Gastrocnemius medialis (tissue), 4 donors: ENCODE data around the gene AP1M2. TPM values are rescaled to one million over a fixed set of nuclear protein-coding genes. Genes with fewer than 3 reads are reported as not detected.
A peak's percentile ranks its signal among the peaks of the same experiment; 100 is the strongest.

ENCODE experiments used
- ATAC-seq, 2 donors: fragments of 150-250 bp; one replicate each; pipeline ENCODE4 v1.9.1; 2016
- DNase-seq, 2 donors: peaks; one replicate each; pipeline ENCODE4 v3.0.0-alpha.2; 2019
- H3K27ac ChIP-seq, 4 donors: fragments of 200-600 bp; sonication (generic); 1 replicate in 1 of 4; 2 replicates in 3 of 4; pipeline ENCODE4 v1.5.1; 2016 to 2018; ENCODE audit warnings: mild to moderate bottlenecking in 2 of 4, moderate library complexity in 1 of 4
- H3K27me3 ChIP-seq, 3 donors: fragments of 200-600 bp; sonication (generic) in 2 of 3; 1 replicate in 1 of 3; 2 replicates in 2 of 3; pipeline versions ENCODE4 v1.5.1 to v1.6.0; 2016 to 2019; ENCODE audit warnings: mild to moderate bottlenecking in 1 of 3, moderate library complexity in 1 of 3
- H3K36me3 ChIP-seq, 2 donors: fragments of 200-600 bp; sonication (generic) in 1 of 2; one replicate each; pipeline ENCODE4 v1.5.1; 2017 to 2018
- H3K4me1 ChIP-seq, 2 donors: fragments of 200-600 bp; sonication (generic) in 1 of 2; one replicate each; pipeline ENCODE4 v1.5.1; 2016 to 2017; ENCODE audit warnings: mild to moderate bottlenecking in 2 of 2
- H3K4me3 ChIP-seq, 4 donors: fragments of 200-600 bp; sonication (generic) in 3 of 4; 1 replicate in 1 of 4; 2 replicates in 3 of 4; pipeline ENCODE4 v1.5.1; 2016 to 2019; ENCODE audit warnings: mild to moderate bottlenecking in 2 of 4
- H3K9me3 ChIP-seq, 3 donors: fragments of 200-600 bp; sonication (generic) in 2 of 3; 1 replicate in 1 of 3; 2 replicates in 2 of 3; pipeline ENCODE4 v1.5.1; 2016 to 2019
- POLR2A ChIP-seq, 2 donors: fragments of 450-650 bp; IDR thresholded peaks; one replicate each; pipeline ENCODE4 v1.6.1; 2017; ENCODE audit warnings: antibody characterized with exemption in 2 of 2, mild to moderate bottlenecking in 2 of 2, moderate library complexity in 2 of 2
- in situ Hi-C, 4 donors: fragments of 200-750 bp; cut with MboI; loops; one replicate each; pipeline versions ENCODE4 v1.15.0 to v1.8.0; 2017; ENCODE audit warnings: low sequenced_read_pairs in 4 of 4
- intact Hi-C: fragments of 100-400 bp; cut with DNase I; formaldehyde crosslinking; loops from one replicate; pipeline ENCODE4 v1.15.1; 2023; ENCODE audit warnings: low total_unique reads
- total RNA-seq, 4 donors: library from RNA; depleted of rRNA; stranded (reverse); fragments of >200 nt; gene quantifications; one replicate each; pipeline versions ENCODE4 v1.1.0 to v1.2.3, GENCODE V29; 2016
- TF ChIP-seq, protein P1 (sequence below), 5 experiments: fragments of 450-650 bp in 3 of 5; fragments of 200-600 bp in 2 of 5; sonication (generic) in 2 of 5; IDR thresholded peaks in 4 of 5; conservative IDR thresholded peaks in 1 of 5; 1 replicate in 4 of 5; 2 replicates in 1 of 5; pipeline ENCODE4 v1.5.1; 2016 to 2019; ENCODE audit warnings: antibody characterized with exemption in 5 of 5, mild to moderate bottlenecking in 3 of 5, moderate library complexity in 3 of 5

The AP1M2 gene
- under 1 TPM in 1 of 4 donors, not detected in 3; 0.32 TPM for total RNA-seq

DNA sequence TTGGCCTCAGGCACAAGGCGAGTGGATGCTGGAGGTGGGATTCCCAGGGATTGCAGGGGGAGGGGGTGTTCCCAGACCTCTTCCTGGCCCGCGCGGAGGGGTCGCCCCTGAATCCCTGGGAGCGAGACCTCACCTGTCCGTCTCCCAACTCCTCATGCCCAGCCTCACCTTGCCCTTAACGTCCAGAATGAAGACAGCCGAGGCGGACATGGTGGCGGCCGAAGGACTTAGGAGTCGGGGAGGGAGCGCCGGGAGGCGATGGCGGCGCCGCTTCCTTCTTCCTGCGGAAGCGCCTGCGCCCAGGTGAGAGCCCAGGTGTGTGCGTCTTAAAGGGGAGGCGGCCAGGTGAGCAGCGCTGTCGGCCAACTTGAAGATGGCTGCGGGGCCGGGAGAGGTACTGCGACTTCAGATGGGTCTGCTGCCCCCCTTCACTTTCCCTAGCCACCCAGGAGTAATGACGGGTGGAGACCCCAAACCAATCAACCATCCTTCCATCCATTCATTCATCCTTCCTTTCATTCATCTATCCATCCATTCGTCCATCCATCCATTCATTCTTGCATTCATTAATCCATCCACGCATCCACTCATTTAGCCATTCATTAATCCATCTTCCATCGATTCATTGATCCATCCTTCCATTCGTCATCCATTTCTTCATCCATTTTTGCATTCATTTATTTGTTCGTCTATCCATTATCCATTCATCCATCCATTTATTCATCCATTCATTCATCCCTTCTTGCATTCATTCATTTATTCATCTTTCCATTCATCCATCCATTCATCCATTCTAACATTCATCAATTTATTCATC lies at the start of gene AP1M2:
Gene AP1M2, minus strand, starts transcription at position 291 of the 817 bp plus-strand sequence. Its CDS starts 81 bp downstream, at position 210.
- DNase-seq (no peak), ATAC-seq (no peak)
- in situ Hi-C loops (no loop called here), intact Hi-C loops (no loop called here)
- H3K27ac ChIP-seq = no peak within 1 kb of the TSS
- H3K36me3 ChIP-seq = no peaks in the 10 kb centered on the region
- TF ChIP-seq POLR2A (IDR thresholded peaks at IDR 0.05) = no peak
- TF ChIP-seq, protein P1, sequence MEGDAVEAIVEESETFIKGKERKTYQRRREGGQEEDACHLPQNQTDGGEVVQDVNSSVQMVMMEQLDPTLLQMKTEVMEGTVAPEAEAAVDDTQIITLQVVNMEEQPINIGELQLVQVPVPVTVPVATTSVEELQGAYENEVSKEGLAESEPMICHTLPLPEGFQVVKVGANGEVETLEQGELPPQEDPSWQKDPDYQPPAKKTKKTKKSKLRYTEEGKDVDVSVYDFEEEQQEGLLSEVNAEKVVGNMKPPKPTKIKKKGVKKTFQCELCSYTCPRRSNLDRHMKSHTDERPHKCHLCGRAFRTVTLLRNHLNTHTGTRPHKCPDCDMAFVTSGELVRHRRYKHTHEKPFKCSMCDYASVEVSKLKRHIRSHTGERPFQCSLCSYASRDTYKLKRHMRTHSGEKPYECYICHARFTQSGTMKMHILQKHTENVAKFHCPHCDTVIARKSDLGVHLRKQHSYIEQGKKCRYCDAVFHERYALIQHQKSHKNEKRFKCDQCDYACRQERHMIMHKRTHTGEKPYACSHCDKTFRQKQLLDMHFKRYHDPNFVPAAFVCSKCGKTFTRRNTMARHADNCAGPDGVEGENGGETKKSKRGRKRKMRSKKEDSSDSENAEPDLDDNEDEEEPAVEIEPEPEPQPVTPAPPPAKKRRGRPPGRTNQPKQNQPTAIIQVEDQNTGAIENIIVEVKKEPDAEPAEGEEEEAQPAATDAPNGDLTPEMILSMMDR (IDR thresholded peaks at IDR 0.05 in 4 of 5, conservative IDR thresholded peaks at IDR 0.05 in 1 of 5) = no peak
- H3K4me3 ChIP-seq = no peak within 1 kb of the TSS
- peaks cover 3 to 24% (median 17%) of the 10 kb centered on the region in 3 donors for H3K27me3 ChIP-seq
- no peaks in the 10 kb centered on the region for H3K4me1 ChIP-seq
- no peaks in the 10 kb centered on the region for H3K9me3 ChIP-seq

DNA sequence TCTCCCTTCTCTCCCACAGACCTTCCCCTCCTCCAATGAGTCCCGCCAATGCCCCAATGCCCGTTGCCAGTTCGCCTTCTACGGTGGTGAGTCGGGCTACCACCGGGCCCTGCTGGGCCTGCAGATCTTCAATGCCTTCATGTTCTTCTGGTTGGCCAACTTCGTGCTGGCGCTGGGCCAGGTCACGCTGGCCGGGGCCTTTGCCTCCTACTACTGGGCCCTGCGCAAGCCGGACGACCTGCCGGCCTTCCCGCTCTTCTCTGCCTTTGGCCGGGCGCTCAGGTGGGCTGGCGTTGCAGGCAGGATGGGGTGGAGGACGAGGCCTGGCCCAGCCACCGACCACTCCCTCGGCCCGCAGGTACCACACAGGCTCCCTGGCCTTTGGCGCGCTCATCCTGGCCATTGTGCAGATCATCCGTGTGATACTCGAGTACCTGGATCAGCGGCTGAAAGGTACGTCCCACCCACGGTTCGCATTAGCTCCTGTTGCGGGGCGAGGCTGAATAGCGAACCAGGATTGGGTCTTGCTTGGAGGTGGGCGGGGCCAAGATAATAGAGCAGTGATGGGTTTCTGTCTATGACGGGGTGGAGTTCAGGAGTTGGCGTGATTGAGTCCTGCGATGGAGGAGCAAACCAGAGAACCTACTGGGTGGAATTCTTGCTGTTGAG lies 49.3 kb upstream of the AP1M2 start:
- in situ Hi-C loops = no loop called here
- no peak for DNase-seq
- intact Hi-C loops = no loop called here

DNA sequence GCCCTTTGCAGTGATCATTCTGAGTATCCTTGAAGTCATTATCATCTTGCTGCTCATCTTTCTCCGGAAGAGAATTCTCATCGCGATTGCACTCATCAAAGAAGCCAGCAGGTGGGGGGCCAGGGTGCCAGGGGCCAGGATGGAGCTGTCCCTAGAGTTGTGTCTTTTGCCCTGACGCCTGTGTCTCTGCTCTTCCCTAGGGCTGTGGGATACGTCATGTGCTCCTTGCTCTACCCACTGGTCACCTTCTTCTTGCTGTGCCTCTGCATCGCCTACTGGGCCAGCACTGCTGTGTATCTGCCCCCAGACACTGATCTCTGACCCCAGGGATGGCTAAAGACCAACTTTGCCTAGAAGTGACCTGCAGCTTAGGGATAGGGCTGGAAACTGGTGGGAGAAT lies 47.9 kb upstream of the AP1M2 start:
- in situ Hi-C loops = no loop called here
- Histone ChIP-seq H3K4me3 (no peak overlapping the region), H3K9me3 (no peaks in the 10 kb centered on the region), H3K36me3 (peaks cover 0 to 90% of the 10 kb centered on the region in 2 donors), H3K27me3 (no peaks in the 10 kb centered on the region), H3K4me1 (peaks cover 7% of the 10 kb centered on the region in 2 donors), H3K27ac (no peak overlapping the region)
- TF ChIP-seq, protein P1 (IDR thresholded peaks at IDR 0.05 in 4 of 5, conservative IDR thresholded peaks at IDR 0.05 in 1 of 5) = no peak
- TF ChIP-seq POLR2A (IDR thresholded peaks at IDR 0.05) = no peak
- ATAC-seq (no peak), DNase-seq (no peak)
- intact Hi-C loops = no loop called here

More for the DNA sequence above, 49.3 kb upstream of the AP1M2 start:
- TF ChIP-seq POLR2A (IDR thresholded peaks at IDR 0.05) = no peak
- TF ChIP-seq, protein P1 (IDR thresholded peaks at IDR 0.05 in 4 of 5, conservative IDR thresholded peaks at IDR 0.05 in 1 of 5) = no peak
- peaks cover 7% of the 10 kb centered on the region in 2 donors for H3K4me1 ChIP-seq
- peaks cover 0 to 91% of the 10 kb centered on the region in 2 donors for H3K36me3 ChIP-seq
- no peak overlapping the region for H3K4me3 ChIP-seq
- no peaks in the 10 kb centered on the region for H3K27me3 ChIP-seq
- no peak for ATAC-seq
- H3K9me3 ChIP-seq = no peaks in the 10 kb centered on the region
- peak overlapping the region in 1 of 4 donors; percentile 52 for H3K27ac ChIP-seq

DNA sequence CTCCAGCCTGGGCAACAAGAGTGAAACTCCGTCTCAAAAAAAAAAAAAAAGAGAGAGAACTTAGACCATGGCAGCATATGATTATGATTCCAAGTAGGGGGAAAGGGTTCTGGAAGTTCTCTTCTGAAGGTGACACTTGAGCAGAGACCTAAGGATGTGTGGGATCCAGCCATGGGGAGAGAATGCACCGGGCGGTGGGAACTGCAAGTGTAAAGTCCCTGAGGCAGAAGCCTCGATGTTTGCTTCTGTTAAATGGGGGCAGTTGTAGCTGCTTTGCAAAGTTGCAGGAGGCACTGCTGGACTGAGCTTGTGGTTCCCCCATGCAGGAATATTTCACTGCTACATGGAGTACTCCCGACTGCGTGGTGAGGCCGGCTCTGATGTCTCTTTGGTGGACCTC lies 47.3 kb upstream of the AP1M2 start:
- Histone ChIP-seq H3K27me3 (no peaks in the 10 kb centered on the region), H3K4me1 (peaks cover 3 to 4% of the 10 kb centered on the region in 2 donors), H3K9me3 (no peaks in the 10 kb centered on the region), H3K27ac (no peak overlapping the region), H3K36me3 (peaks cover 0 to 90% of the 10 kb centered on the region in 2 donors), H3K4me3 (no peak overlapping the region)
- ATAC-seq = no peak
- no peak for DNase-seq
- intact Hi-C loops (no loop called here), in situ Hi-C loops (no loop called here)
- no peak for TF ChIP-seq POLR2A (IDR thresholded peaks at IDR 0.05)

DNA sequence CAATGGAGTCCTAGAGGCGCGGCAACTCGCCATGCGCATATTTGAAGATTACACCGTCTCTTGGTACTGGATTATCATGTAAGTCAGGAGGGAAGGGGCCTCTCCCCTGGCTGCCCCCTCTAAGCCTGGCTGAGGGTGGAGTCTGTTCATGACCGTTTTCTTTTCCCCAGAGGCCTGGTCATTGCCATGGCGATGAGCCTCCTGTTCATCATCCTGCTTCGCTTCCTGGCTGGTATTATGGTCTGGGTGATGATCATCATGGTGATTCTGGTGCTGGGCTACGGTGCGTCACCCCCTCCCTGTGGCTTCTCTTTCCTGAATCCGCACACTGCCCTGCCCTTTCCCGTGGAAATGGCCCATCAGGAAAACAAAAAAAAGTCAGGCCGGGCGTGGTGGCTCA lies 44.8 kb upstream of the AP1M2 start:
- Histone ChIP-seq H3K9me3 (no peaks in the 10 kb centered on the region), H3K27me3 (no peaks in the 10 kb centered on the region), H3K4me3 (no peak overlapping the region), H3K27ac (no peak overlapping the region), H3K4me1 (peaks cover 0 to 4% of the 10 kb centered on the region in 2 donors), H3K36me3 (peaks cover 0 to 84% of the 10 kb centered on the region in 2 donors)
- TF ChIP-seq, protein P1 (IDR thresholded peaks at IDR 0.05 in 4 of 5, conservative IDR thresholded peaks at IDR 0.05 in 1 of 5) = no peak
- TF ChIP-seq POLR2A (IDR thresholded peaks at IDR 0.05) = no peak
- ATAC-seq (no peak), DNase-seq (no peak)
- intact Hi-C loops = no loop called here
- in situ Hi-C loops = no loop called here
